GM12873 (cell line): ENCODE measurements around the gene PTPRN2.

ENCODE experiments used
- CTCF ChIP-seq: IDR thresholded peaks from 2 replicates; pipeline ENCODE4 v1.5.1; 2012; ENCODE audit warnings: low read depth, mild to moderate bottlenecking, moderate library complexity, low read length, control low read depth; ENCODE audit not compliant: insufficient read depth; ENCODE audit errors: missing control alignments

The PTPRN2 gene

GRCh38 chr7:157799076-157799685 is 788.4 kb downstream of the PTPRN2 start:
- TF ChIP-seq CTCF = no peak

DNA sequence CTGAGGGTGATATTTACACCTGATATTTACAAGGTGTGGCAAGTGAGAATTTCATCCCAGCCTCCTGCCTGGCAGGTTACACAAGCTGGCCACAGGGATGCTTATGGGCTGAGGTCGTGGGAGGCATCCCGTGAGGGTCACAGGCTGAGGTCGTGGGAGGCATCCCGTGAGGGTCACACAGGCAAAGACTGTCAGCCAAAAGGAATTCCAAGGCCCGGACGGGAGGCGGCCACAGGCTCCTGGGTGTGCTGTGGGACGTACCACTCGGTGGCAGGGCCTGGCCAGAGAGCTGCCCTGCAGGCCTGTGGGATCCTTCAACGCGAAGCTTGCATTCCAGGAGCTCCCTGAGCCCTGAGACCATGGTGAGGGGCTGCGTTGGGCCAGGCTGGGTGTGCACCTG is 790.3 kb downstream of the PTPRN2 start:
- TF ChIP-seq CTCF = no peak

DNA sequence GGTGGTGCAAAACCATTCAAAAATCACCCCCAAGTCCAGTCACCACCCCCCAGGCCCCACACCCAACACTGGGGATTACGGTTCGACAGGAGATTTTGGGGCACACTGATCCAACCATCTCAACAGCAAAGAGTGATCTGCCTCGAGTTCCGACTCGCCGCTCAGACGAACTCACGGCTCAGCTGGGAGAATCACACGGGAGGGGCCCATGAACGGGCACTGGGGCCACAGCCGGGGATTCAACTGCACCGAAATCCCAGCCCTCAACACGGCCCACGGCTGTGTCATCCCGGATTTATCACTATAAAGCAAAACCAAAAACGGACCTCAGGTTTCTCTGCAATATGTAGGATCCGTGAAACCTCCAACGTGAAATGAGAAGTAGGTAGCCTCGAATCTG is 790.8 kb downstream of the PTPRN2 start:
- no peak for TF ChIP-seq CTCF

- no peak for TF ChIP-seq CTCF
These were observed 792.0 kb downstream of the PTPRN2 start for GRCh38 chr7:157795643-157796042.

- TF ChIP-seq CTCF = no peak
These were observed 792.4 kb downstream of the PTPRN2 start for GRCh38 chr7:157795199-157795598.

- TF ChIP-seq CTCF = no peak
These were observed 792.9 kb downstream of the PTPRN2 start for GRCh38 chr7:157794746-157795065.

DNA sequence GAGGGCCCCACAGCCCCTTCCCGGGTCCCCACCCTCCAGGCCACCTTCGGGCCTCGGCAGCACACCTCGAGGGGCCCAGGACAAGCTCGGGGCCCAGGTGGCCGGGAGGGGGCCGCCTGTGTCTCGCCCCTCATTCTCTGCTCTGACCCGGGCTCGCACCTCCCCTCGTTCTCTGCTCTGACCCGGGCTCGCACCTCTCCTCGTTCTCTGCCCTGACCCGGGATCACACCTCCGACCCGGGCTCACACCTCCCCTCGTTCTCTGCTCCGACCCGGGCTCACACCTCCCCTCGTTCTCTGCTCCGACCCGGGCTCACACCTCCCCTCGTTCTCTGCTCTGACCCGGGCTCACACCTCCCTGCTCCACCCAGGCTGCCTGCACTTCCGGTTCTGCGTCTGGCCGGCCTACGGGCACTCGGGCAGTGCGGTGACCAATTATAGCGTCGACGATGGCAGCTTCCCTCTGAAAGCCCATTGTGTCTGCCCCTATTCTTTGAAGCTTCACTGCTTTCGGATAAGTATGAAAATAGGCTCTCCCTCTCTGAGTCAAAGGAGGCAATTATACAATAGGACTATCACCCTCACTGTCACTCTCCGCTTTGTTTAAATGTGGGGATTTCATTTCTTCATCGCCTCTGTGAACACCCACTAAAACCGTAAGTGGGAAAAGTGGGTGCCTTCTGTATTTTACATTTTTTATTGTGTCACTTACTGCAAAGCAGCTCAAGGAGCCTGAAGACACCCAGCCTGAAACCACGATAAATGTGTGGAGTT is 793.5 kb downstream of the PTPRN2 start:
- no peak for TF ChIP-seq CTCF
